GM12891 (cell line): ENCODE results near the gene RELCH. TPM values are rescaled to one million over a fixed set of nuclear protein-coding genes. Genes with fewer than 3 reads are reported as not detected.
"Not testable (repeated sequence)": the region's sequence is repeated elsewhere in the genome, so short reads cannot be mapped to it uniquely, and the experiment has no call there.

Experiments used
- DNase-seq: peaks from one replicate; pipeline ENCODE4 v3.0.0; 2011; ENCODE audit warnings: low spot score; ENCODE audit not compliant: insufficient read length
- FAIRE-seq: peaks from 2 replicates; lab custom pipeline; 2011; peaks lifted over from hg19 to GRCh38; lab: Jason Lieb, UNC
- PAX5 ChIP-seq: IDR thresholded peaks from 2 replicates; pipeline ENCODE4 v1.6.1; 2011; ENCODE audit warnings: low read length, moderate library complexity, mild to moderate bottlenecking; ENCODE audit not compliant: insufficient read depth, severe bottlenecking
- POLR2A ChIP-seq: IDR thresholded peaks from 2 replicates; pipeline ENCODE4 v1.6.1; 2011; ENCODE audit warnings: low read depth, low read length, control low read depth
- POLR2AphosphoS5 ChIP-seq: IDR thresholded peaks from 2 replicates; pipeline ENCODE4 v1.6.1; 2011; ENCODE audit warnings: low read depth, low read length, control low read depth
- POU2F2 ChIP-seq: IDR thresholded peaks from 2 replicates; pipeline ENCODE4 v1.6.1; 2011; ENCODE audit warnings: low read depth, mild to moderate bottlenecking, control low read depth, low read length, moderate library complexity
- SPI1 ChIP-seq: IDR thresholded peaks from 2 replicates; pipeline ENCODE4 v1.6.1; 2011; ENCODE audit warnings: low read depth, low read length, control low read depth
- TAF1 ChIP-seq: IDR thresholded peaks from 2 replicates; pipeline ENCODE4 v1.6.1; 2011; ENCODE audit warnings: low read depth, low read length, control low read depth
- polyA plus RNA-seq: library from polyadenylated mRNA; unstranded; fragments of >200 nt; gene quantifications from one replicate; pipeline ENCODE4 v1.2.1, GENCODE V29; 2012; ENCODE audit warnings: low read depth, missing spikeins, inconsistent platforms; ENCODE audit not compliant: missing spikeins

RELCH gene
- polyA plus RNA-seq: 6.9 TPM

DNA sequence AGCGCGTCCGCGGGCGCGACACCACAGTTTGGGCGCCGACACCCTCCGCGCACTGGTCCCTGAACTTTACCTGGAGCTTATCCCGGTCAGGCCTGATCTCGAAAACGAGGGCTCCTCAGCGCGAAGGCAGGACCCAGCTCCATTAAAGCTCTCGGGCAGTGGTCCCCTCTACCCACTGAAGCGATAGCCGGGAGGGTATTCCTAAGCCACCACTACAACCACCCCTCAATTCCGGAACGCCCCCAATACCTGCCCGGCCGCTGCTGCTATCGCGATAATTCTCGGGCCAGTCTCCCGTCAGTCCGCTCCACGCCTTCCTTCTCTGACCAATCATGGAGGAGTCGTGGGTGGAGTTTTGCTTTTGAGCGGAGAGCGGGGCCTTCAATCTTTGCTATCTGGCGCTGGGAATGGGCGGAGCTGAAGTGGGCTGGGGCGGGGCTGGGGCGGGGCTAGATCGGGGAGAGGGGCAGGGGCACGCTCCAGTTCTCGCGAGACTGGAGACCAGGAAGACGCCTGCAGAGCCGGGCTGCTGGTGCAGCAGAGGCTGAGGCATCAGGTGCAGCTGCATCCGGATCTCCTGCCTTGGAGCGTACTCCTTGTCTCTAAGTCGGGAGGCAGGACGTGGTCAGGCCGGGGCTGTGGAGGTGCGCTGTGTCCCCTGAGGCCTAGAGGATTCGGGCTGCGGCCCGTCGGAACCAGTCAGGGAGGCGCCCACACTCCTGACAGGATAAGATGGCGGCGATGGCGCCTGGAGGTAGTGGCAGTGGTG is at the start of gene RELCH, which contains the start of gene PIGN:
Gene RELCH, plus strand, starts transcription at position 482 of the 769 bp plus-strand sequence. Its CDS starts 251 bp downstream, at position 733.
Gene PIGN, minus strand, starts transcription at position 283 of the 769 bp plus-strand sequence. CDS start 25,703 bp downstream, outside the sequence.
- FAIRE-seq: peak; percentile 97
- TF ChIP-seq POLR2A: peak; percentile 97
- no peak for TF ChIP-seq SPI1
- peak; percentile 82 for TF ChIP-seq TAF1
- TF ChIP-seq POU2F2: 0 out of 2 replicates have a peak, but pooled peaks have one; percentile 32
- TF ChIP-seq POLR2AphosphoS5: peak; percentile 97
- no peak for TF ChIP-seq PAX5
- DNase-seq: peak; percentile 79

- FAIRE-seq: no peak
- TF ChIP-seq SPI1: no peak
- no peak for TF ChIP-seq TAF1
- TF ChIP-seq POLR2AphosphoS5: no peak
- no peak for TF ChIP-seq PAX5
- TF ChIP-seq POLR2A: no peak
- no peak for TF ChIP-seq POU2F2
- DNase-seq: no peak
Observed at GRCh38 chr18:62138461-62139235, 48.4 kb upstream of the RELCH start.

GRCh38 chr18:62140259-62140658 is 46.8 kb upstream of the RELCH start:
- FAIRE-seq (no peak), DNase-seq (no peak)
- TF ChIP-seq POU2F2 (no peak), POLR2A (no peak), SPI1 (no peak), PAX5 (no peak), POLR2AphosphoS5 (no peak), TAF1 (no peak)

GRCh38 chr18:62144338-62144737 is 42.7 kb upstream of the RELCH start:
- TF ChIP-seq POLR2A: no peak
- TF ChIP-seq TAF1: no peak
- TF ChIP-seq POLR2AphosphoS5: no peak
- FAIRE-seq (peak; percentile 5), DNase-seq (no peak)

GRCh38 chr18:62151068-62151771 is 35.8 kb upstream of the RELCH start:
- FAIRE-seq (no peak), DNase-seq (no peak)
- TF ChIP-seq SPI1 (no peak), POLR2AphosphoS5 (no peak), PAX5 (no peak)

GRCh38 chr18:62152844-62153243 is 34.2 kb upstream of the RELCH start:
- DNase-seq: no peak
- no peak for FAIRE-seq
- TF ChIP-seq POLR2A (no peak), SPI1 (peak; percentile 87)

GRCh38 chr18:62157843-62158242 is 29.2 kb upstream of the RELCH start:
- no peak for FAIRE-seq
- DNase-seq: no peak
- TF ChIP-seq PAX5 (no peak), SPI1 (no peak), POU2F2 (no peak), TAF1 (no peak), POLR2AphosphoS5 (no peak), POLR2A (no peak)

DNA sequence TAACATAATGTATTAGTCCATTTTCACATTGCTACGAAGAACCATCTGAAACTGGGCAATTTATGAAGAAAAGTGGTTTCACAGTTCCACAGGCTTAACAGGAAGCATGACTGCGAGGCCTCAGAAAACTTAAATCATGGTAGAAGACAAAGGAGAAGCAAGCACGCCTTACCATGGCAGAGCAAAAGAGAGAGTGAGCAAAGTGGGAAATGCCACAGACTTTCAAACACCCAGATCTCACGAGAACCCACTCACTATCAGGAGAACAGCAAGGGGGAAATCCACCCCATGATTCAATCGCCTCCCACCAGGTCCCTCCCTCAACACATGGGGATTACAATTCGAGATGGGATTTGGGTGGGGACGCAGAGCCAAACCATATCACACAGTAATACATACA is 22.7 kb upstream of the RELCH start:
- TF ChIP-seq TAF1 (no peak), SPI1 (no peak), PAX5 (no peak), POLR2A (no peak), POLR2AphosphoS5 (no peak), POU2F2 (no peak)
- DNase-seq: no peak
- FAIRE-seq: no peak

GRCh38 chr18:62164855-62165487 is 22.1 kb upstream of the RELCH start:
- FAIRE-seq (peak; percentile 60), DNase-seq (no peak)
- TF ChIP-seq POLR2A (no peak), POLR2AphosphoS5 (no peak), SPI1 (no peak), TAF1 (no peak), PAX5 (no peak), POU2F2 (no peak)

- FAIRE-seq (no peak), DNase-seq (no peak)
- TF ChIP-seq SPI1 (no peak), TAF1 (no peak), POU2F2 (no peak), PAX5 (no peak), POLR2A (no peak)
Observed at GRCh38 chr18:62165583-62165982, 21.5 kb upstream of the RELCH start.

DNA sequence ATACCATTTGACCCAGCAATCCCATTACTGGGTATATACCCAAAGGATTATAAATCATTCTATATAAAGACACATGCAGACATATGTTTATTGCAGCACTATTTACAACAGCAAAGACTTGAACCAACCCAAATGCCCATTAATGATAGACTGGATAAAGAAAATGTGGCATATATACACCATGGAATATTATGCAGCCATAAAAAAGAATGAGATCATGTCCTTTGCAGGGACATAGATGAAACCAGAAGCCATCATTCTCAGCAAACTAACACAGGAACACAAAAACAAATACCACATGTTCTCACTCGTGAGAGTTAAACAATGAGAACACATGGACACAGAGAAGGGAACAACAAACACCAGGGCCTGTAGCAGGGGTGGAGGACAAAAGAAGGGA is 20.5 kb upstream of the RELCH start:
- DNase-seq, FAIRE-seq: not testable (repeated sequence)
